ENCODE measurements around the gene KCNA5.

The KCNA5 gene

GRCh38 chr12:5015711-5016492 is 27.8 kb upstream of the KCNA5 start:
- Histone ChIP-seq H3K4me1 (ENCODE audit: control insufficient read depth, insufficient read depth, low read length) (no peaks in the 10 kb centered on the region), H3K36me3 (ENCODE audit: control insufficient read depth, insufficient read depth, low read length) (no peaks in the 10 kb centered on the region), H3K9ac (ENCODE audit: low read length) (no peak overlapping the region), H3K4me3 (ENCODE audit: low read length) (no peak overlapping the region), H3K27ac (ENCODE audit: low read depth, low read length) (no peak overlapping the region), H3K27me3 (ENCODE audit: control insufficient read depth, insufficient read depth, low read length) (no peaks in the 10 kb centered on the region)

- H3K36me3 ChIP-seq (ENCODE audit: control insufficient read depth, insufficient read depth, low read length): no peaks in the 10 kb centered on the region
- no peak overlapping the region for H3K4me3 ChIP-seq (ENCODE audit: low read length)
- H3K27me3 ChIP-seq (ENCODE audit: control insufficient read depth, insufficient read depth, low read length): no peaks in the 10 kb centered on the region
- no peak overlapping the region for H3K27ac ChIP-seq (ENCODE audit: low read depth, low read length)
- no peaks in the 10 kb centered on the region for H3K4me1 ChIP-seq (ENCODE audit: control insufficient read depth, insufficient read depth, low read length)
- H3K9ac ChIP-seq (ENCODE audit: low read length): no peak overlapping the region
These were observed 27.2 kb upstream of the KCNA5 start for GRCh38 chr12:5016526-5016925.

DNA sequence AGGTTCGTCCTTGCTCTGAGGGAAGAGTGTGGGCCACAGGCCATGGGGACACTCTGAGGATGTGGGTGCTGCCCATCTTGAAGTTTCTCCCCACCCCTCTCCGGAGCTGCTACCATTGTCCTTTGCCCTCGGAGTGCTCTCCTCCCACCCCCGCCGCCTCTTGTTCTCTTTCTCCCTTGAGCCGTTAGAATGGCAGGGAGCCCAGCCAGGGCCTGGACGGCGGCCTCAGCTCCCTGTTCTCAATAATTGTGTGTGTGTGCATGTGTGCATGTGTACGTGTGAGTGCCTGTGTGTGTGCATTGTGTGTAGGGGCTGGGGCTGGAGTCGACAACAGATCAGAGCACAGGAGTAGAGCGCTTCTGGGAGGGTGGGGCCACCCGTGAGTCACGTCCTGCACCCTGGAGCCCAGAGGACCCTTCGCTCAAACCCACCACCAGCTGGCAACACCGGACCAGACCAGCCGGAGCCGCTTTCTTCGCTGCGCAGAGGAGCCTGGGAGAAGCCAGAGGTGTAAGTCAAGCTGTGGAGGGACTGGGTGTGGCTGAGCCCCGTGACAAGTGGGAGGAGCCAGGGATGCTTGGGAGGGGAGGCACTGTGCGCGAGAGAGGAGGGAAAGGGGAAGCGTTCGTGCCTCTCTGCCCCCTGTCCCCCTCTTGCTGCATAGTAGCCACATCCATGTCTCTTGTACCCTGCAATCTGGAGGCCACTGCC is 25.9 kb upstream of the KCNA5 start:
- H3K36me3 ChIP-seq (ENCODE audit: control insufficient read depth, insufficient read depth, low read length): no peaks in the 10 kb centered on the region
- no peak overlapping the region for H3K4me3 ChIP-seq (ENCODE audit: low read length)
- no peaks in the 10 kb centered on the region for H3K4me1 ChIP-seq (ENCODE audit: control insufficient read depth, insufficient read depth, low read length)
- H3K27me3 ChIP-seq (ENCODE audit: control insufficient read depth, insufficient read depth, low read length): no peaks in the 10 kb centered on the region
- no peak overlapping the region for H3K27ac ChIP-seq (ENCODE audit: low read depth, low read length)
- H3K9ac ChIP-seq (ENCODE audit: low read length): no peak overlapping the region

DNA sequence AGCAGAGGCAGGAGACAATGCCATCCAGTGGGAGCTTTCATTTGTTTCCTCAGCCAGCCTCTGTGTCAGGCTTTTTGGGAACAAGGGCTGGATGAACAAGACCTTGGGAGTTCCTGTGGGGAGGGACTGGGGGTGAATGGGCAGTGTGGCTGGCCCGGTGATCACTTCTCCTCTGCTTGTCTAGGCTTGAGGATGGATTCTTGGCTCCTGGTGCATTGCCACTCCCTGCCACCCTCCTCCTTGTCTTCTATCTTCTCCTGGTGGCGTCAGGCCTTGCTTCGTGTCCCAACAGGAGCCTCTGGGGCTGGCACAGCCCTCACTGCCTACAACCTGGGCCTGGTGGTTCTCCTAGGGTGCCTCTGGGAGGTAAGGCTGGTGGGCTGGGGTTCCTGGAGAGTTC is 25.0 kb upstream of the KCNA5 start:
- Histone ChIP-seq H3K36me3 (ENCODE audit: control insufficient read depth, insufficient read depth, low read length) (no peaks in the 10 kb centered on the region), H3K9ac (ENCODE audit: low read length) (no peak overlapping the region), H3K27me3 (ENCODE audit: control insufficient read depth, insufficient read depth, low read length) (no peaks in the 10 kb centered on the region), H3K27ac (ENCODE audit: low read depth, low read length) (no peak overlapping the region), H3K4me3 (ENCODE audit: low read length) (no peak overlapping the region), H3K4me1 (ENCODE audit: control insufficient read depth, insufficient read depth, low read length) (no peaks in the 10 kb centered on the region)

- Histone ChIP-seq H3K4me1 (ENCODE audit: control insufficient read depth, insufficient read depth, low read length) (no peaks in the 10 kb centered on the region), H3K4me3 (ENCODE audit: low read length) (no peak overlapping the region), H3K27me3 (ENCODE audit: control insufficient read depth, insufficient read depth, low read length) (no peaks in the 10 kb centered on the region), H3K36me3 (ENCODE audit: control insufficient read depth, insufficient read depth, low read length) (no peaks in the 10 kb centered on the region), H3K9ac (ENCODE audit: low read length) (no peak overlapping the region), H3K27ac (ENCODE audit: low read depth, low read length) (no peak overlapping the region)
These were observed 21.7 kb upstream of the KCNA5 start for GRCh38 chr12:5022025-5022424.

DNA sequence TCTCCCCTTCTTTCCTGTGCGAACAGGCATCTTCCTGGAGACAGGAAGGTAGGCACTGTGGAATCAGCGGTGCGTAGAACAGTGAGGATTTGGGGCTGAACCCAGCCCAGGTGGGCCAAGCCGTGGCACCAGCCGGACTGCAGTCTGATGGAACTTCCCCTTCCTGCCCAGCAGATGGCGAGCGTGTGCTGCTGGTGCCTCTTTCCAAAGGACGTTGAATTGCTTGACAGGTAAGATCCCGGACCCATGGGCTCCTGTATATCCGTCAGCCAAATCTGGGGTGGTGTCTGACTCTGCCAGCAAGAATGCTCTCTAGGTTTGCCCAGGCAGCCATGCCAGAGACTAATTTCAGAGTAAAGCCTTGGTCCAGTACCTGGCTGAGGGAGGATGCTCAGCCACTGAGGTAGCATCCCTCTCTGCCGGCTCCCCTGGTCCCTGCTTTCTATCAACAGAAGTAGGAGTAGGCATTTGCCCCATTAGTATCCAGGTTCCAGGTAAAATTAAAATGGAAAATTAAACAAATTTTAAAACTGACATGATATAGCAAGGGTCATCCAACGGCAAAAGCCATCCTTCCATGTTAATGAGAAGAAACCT is 21.1 kb upstream of the KCNA5 start:
- Histone ChIP-seq H3K4me3 (ENCODE audit: low read length) (no peak overlapping the region), H3K27ac (ENCODE audit: low read depth, low read length) (no peak overlapping the region), H3K27me3 (ENCODE audit: control insufficient read depth, insufficient read depth, low read length) (no peaks in the 10 kb centered on the region), H3K9ac (ENCODE audit: low read length) (no peak overlapping the region), H3K4me1 (ENCODE audit: control insufficient read depth, insufficient read depth, low read length) (no peaks in the 10 kb centered on the region), H3K36me3 (ENCODE audit: control insufficient read depth, insufficient read depth, low read length) (no peaks in the 10 kb centered on the region)

- no peaks in the 10 kb centered on the region for H3K4me1 ChIP-seq (ENCODE audit: control insufficient read depth, insufficient read depth, low read length)
- no peak overlapping the region for H3K9ac ChIP-seq (ENCODE audit: low read length)
- no peaks in the 10 kb centered on the region for H3K36me3 ChIP-seq (ENCODE audit: control insufficient read depth, insufficient read depth, low read length)
- H3K27me3 ChIP-seq (ENCODE audit: control insufficient read depth, insufficient read depth, low read length): no peaks in the 10 kb centered on the region
- no peak overlapping the region for H3K27ac ChIP-seq (ENCODE audit: low read depth, low read length)
- H3K4me3 ChIP-seq (ENCODE audit: low read length): no peak overlapping the region
These were observed 19.8 kb upstream of the KCNA5 start for GRCh38 chr12:5023842-5024241.

DNA sequence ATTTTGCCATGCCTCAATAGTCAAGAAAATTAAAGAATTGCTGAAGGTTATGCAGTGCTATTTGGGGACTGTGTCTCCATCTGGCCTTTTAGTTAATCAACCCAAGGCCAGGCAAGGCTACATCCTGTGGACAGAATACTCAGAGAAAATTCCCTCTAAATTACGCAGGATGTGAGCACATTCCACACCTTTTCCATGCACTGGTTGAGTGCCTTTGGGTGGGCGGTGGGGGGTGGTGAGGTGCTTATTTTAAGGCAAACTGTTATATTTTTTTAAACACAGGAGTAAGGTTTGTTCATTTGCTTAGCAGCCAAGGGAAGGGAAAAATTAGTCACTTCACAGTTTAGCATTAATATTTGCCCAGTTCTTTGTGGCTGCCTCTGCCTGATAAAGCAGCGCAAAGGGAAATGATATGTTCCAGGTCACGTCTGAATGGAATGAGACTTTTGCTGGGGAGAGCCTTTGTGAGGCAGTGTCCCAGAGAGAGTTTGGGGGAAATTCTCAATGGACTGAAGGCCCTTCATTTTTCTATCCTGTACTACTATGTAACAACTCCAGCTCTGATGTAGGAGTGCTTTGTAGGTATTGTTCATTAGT is 17.2 kb upstream of the KCNA5 start:
- no peak overlapping the region for H3K9ac ChIP-seq (ENCODE audit: low read length)
- no peaks in the 10 kb centered on the region for H3K36me3 ChIP-seq (ENCODE audit: control insufficient read depth, insufficient read depth, low read length)
- H3K4me3 ChIP-seq (ENCODE audit: low read length): no peak overlapping the region
- H3K27ac ChIP-seq (ENCODE audit: low read depth, low read length): no peak overlapping the region
- no peaks in the 10 kb centered on the region for H3K27me3 ChIP-seq (ENCODE audit: control insufficient read depth, insufficient read depth, low read length)
- no peaks in the 10 kb centered on the region for H3K4me1 ChIP-seq (ENCODE audit: control insufficient read depth, insufficient read depth, low read length)

- Histone ChIP-seq H3K4me3 (ENCODE audit: low read length) (no peak overlapping the region), H3K36me3 (ENCODE audit: control insufficient read depth, insufficient read depth, low read length) (no peaks in the 10 kb centered on the region), H3K4me1 (ENCODE audit: control insufficient read depth, insufficient read depth, low read length) (no peaks in the 10 kb centered on the region), H3K9ac (ENCODE audit: low read length) (no peak overlapping the region), H3K27ac (ENCODE audit: low read depth, low read length) (no peak overlapping the region), H3K27me3 (ENCODE audit: control insufficient read depth, insufficient read depth, low read length) (no peaks in the 10 kb centered on the region)
These were observed 16.4 kb upstream of the KCNA5 start for GRCh38 chr12:5027046-5027821.

GRCh38 chr12:5030066-5030465 is 13.6 kb upstream of the KCNA5 start:
- no peak overlapping the region for H3K27ac ChIP-seq (ENCODE audit: low read depth, low read length)
- no peaks in the 10 kb centered on the region for H3K36me3 ChIP-seq (ENCODE audit: control insufficient read depth, insufficient read depth, low read length)
- no peaks in the 10 kb centered on the region for H3K27me3 ChIP-seq (ENCODE audit: control insufficient read depth, insufficient read depth, low read length)

GRCh38 chr12:5031242-5031641 is 12.4 kb upstream of the KCNA5 start:
- Histone ChIP-seq H3K4me3 (ENCODE audit: low read length) (no peak overlapping the region), H3K27me3 (ENCODE audit: control insufficient read depth, insufficient read depth, low read length) (no peaks in the 10 kb centered on the region), H3K4me1 (ENCODE audit: control insufficient read depth, insufficient read depth, low read length) (no peaks in the 10 kb centered on the region), H3K9ac (ENCODE audit: low read length) (no peak overlapping the region), H3K27ac (ENCODE audit: low read depth, low read length) (no peak overlapping the region), H3K36me3 (ENCODE audit: control insufficient read depth, insufficient read depth, low read length) (no peaks in the 10 kb centered on the region)

More at GRCh38 chr12:5030066-5030465, 13.6 kb upstream of the KCNA5 start:
- Histone ChIP-seq H3K4me1 (ENCODE audit: control insufficient read depth, insufficient read depth, low read length) (no peaks in the 10 kb centered on the region), H3K4me3 (ENCODE audit: low read length) (no peak overlapping the region), H3K9ac (ENCODE audit: low read length) (no peak overlapping the region)

- no peak overlapping the region for H3K4me3 ChIP-seq (ENCODE audit: low read length)
- H3K4me1 ChIP-seq (ENCODE audit: control insufficient read depth, insufficient read depth, low read length): no peaks in the 10 kb centered on the region
- H3K27me3 ChIP-seq (ENCODE audit: control insufficient read depth, insufficient read depth, low read length): no peaks in the 10 kb centered on the region
- H3K36me3 ChIP-seq (ENCODE audit: control insufficient read depth, insufficient read depth, low read length): no peaks in the 10 kb centered on the region
- no peak overlapping the region for H3K9ac ChIP-seq (ENCODE audit: low read length)
- H3K27ac ChIP-seq (ENCODE audit: low read depth, low read length): no peak overlapping the region
These were observed 11.7 kb upstream of the KCNA5 start for GRCh38 chr12:5031958-5032357.

All from rectal smooth muscle tissue (tissue), 1 donor.